Epithelial cell of esophagus (primary cell): ENCODE data around the gene ZFP14.

Experiments
- DNase-seq: peaks from one replicate; pipeline ENCODE4 v3.0.0; 2010; ENCODE audit warnings: low read depth
- H3K4me3 ChIP-seq: 2 replicates; pipeline ENCODE4 v1.5.1; 2011; ENCODE audit warnings: mild to moderate bottlenecking, low read length, control low read depth
- TF ChIP-seq, protein P1 (sequence below): IDR thresholded peaks from 2 replicates; pipeline ENCODE4 v1.5.1; 2011; ENCODE audit warnings: low read depth, mild to moderate bottlenecking, low read length, control low read depth, inconsistent platforms; ENCODE audit not compliant: insufficient read depth; ENCODE audit errors: missing control alignments

Gene ZFP14

DNA sequence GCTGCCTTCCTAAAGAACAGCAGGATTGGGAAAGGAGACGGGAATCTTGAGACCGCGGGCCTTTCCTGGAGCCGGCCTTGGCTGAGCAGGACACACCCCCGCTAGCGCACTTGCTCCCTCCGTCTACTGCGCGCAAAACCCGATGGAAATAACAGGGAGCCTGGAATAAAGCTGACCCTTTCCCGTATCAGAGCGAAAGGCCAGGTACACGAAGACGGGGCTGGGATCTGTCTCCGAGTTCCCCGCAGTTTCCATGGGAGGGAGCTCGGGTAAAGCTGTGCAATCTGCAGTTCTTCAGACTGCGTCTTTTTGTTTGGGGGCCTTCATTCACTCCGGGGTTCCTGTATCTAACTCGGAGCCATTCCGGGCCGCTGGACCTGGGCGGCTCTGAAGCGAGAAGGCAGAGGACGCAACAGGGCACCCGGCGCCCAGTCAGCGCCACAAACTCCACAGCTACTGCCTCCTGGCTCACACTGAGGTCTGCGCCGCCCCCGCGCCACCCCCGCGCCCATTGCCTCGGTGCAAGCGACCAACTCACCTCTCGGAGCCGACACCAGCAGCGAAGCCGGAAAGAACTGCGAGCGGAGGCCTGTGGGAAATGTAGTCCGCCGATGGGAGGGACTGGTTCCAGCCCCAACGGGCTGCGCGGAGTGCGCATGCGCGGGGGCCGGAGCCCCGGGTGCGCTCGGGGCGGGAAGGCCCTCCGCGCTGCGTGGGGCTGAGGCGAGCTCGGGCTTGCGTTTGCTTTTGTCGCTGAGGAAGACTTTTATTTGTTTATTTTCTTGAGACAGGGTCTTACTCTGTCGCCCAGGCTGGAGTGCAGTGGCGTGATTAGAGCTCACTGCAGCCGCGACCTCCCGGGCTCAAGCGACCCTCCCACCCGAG is at the start of gene ZFP14:
Gene ZFP14 (minus strand): TSS at position 577 of the 885 bp plus-strand sequence. CDS start 11,309 bp downstream, outside the sequence.
- peak; percentile 96 for DNase-seq
- TF ChIP-seq, protein P1, sequence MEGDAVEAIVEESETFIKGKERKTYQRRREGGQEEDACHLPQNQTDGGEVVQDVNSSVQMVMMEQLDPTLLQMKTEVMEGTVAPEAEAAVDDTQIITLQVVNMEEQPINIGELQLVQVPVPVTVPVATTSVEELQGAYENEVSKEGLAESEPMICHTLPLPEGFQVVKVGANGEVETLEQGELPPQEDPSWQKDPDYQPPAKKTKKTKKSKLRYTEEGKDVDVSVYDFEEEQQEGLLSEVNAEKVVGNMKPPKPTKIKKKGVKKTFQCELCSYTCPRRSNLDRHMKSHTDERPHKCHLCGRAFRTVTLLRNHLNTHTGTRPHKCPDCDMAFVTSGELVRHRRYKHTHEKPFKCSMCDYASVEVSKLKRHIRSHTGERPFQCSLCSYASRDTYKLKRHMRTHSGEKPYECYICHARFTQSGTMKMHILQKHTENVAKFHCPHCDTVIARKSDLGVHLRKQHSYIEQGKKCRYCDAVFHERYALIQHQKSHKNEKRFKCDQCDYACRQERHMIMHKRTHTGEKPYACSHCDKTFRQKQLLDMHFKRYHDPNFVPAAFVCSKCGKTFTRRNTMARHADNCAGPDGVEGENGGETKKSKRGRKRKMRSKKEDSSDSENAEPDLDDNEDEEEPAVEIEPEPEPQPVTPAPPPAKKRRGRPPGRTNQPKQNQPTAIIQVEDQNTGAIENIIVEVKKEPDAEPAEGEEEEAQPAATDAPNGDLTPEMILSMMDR, result peak; percentile 34
- H3K4me3 ChIP-seq, result peak within 1 kb of the TSS; percentile 96

DNA sequence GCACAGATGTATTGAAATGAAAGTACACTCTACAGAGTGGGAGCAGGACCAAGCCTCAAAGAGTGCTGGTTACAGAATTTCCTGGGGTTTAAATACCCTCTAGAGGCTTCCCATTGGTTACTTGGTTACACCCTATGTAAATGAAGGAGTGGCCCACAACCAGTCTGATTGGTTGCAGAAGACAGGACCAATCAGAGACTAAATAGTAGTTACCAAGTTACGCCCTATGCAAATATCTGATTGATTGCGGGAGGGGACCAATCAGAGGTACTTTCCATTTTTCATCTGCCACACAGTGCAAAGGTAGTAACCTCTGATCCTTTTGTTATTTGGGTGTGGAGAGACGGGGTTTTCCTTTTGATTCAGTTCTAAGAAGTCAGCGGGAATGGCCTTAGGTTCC is 44.9 kb upstream of the ZFP14 start:
- DNase-seq, result no peak
- TF ChIP-seq, protein P1, result no peak
- H3K4me3 ChIP-seq, result no peak overlapping the region

DNA sequence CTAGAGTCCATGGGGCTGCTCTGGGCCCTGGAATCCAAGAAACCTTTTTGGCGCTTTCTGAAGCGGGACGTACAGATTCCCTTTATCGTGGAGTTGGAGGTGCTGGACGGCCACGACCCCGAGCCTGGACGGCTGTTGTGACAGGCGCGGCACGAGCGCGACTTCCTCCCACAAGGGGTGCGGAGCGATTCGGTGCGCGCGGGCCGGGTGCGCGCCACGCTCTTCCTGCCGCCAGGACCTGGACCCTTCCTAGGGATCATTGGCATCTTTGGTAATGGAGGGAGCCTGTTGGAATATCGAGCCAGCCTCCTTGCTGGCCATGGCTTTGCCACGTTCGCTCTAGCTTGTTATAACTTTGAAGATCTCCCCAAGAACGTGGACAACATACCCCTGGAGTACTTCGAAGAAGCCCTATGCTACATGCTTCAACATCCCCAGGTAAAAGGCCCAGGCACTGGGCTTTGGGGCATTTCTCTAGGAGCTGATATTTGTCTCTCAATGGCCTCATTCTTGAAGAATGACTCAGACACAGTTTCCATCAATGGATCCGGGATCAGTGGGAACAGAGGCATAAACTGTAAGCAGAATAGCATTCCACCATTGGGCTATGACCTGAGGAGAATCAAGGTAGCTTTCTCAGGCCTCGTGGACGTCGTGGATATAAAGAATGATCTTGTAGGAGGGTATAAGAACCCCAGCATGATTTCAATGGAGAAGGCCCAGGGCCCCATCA is 42.9 kb upstream of the ZFP14 start:
- peak overlapping the region; percentile 32 for H3K4me3 ChIP-seq
- TF ChIP-seq, protein P1, result no peak
- DNase-seq, result no peak

DNA sequence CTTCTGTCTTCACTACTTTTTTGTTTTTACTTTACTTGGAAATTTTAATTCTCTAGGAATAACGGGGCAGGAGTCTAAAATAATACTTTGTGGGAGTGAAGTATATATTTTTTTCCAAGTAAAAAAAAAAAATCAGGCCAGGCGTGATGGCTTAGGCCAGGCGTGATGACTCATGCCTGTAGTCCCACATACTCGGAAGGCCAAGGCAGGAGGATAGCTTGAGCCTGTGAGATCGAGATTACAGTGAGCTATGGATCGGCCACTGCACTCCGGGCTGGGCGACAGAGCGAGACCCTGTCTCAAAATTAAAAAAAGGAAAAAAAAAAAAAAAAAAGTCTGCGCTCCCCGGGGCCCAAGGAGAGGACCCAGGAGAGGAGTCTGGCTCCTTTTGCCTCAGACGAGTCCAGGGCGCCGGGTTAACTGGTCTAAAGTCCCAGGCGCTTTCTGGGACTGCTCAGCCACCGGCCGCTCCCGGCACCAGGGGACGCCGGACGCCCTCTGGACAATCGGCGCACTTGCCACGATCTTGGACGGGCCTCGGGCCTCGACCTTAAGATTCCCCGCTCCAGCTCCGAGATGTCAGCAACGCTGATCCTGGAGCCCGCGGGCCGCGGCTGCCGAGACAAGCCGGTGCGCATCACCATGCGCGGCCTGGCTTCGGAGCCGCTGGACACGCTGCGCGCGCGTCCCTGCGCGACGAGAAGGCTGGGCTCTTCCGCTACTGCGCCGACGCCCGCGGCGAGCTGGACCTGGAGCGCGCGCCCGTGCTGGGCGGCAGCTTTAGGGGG is 42.2 kb upstream of the ZFP14 start:
- DNase-seq, result peak; percentile 31
- TF ChIP-seq, protein P1, result no peak
- peak overlapping the region; percentile 32 for H3K4me3 ChIP-seq

DNA sequence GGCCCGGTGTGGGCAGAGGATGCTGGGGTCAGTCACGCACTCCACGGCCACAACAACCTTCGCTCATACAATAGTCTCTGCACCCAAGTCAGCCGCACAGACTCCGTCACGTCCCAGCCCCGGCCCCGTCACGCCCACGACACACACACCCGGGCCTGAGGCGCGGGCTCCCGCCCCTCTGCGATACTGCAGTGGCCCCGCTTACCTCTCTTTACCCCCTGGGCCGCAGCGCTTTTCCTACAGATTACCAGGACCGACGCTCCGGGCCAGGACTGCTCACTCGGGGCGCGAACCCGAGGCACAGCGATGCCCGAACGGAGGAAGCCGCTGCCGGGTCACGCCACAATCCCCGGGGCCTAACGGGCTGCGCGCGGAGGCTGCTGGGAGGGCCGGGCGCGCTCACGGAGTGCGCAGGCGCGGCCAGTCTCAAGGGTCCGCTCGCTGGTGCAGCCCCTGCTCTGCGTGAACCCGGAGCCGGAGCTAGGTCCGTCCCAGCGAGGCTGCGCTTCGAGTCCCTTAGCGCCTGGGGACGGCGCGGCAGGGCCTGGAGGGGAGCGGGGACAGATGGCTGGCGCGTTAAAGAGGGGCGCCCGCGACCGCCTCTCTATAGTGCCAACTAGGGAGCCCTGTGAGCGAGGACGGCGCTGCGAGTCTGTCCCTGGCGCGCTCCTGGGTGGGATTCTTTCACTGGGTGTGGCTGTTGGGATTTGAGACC is 39.4 kb upstream of the ZFP14 start, which contains the start of gene ZFP82:
Gene ZFP82 (minus strand): TSS at position 358 of the 715 bp plus-strand sequence. CDS start 8,855 bp downstream, outside the sequence.
- TF ChIP-seq, protein P1, result no peak
- peak within 1 kb of the TSS; percentile 69 for H3K4me3 ChIP-seq
- peak; percentile 67 for DNase-seq

DNA sequence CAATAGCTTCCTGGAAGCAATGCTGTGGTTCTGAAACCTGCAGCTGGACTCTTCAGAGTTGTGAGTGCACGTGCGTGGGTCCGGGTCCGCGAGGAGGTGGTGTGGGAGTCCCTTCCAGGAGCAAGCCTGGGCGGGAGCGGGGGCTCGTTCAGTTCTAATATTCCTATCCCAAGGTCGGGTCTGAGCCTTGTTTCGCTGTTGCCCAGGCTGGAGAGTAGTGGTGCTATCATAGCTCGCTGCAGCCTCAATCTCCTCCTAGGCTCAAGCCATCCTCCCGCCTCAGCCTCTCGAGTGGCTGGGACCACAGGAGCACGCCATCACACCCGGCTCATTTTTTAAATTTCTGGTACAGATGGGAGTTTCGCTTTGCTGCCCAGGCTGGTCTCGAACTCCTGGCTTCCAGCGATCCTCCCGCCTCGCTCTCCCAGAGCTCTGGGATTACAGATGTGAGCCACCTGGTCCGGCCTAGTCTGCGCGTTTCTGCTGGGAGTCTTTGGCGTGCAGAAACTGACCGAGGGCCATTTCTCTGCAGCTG is 38.8 kb upstream of the ZFP14 start:
- no peak for DNase-seq
- TF ChIP-seq, protein P1, result no peak
- H3K4me3 ChIP-seq, result peak overlapping the region; percentile 69
